Stimulated activated CD4-positive, alpha-beta T cell treated with anti-CD3 and anti-CD28 coated beads, Interleukin-15, amount 100 ng/mL, for 24 hours (primary cell): ENCODE results near the gene MCTP1.

Source experiments
- DNase-seq: peaks from one replicate; pipeline ENCODE4 v3.0.0-alpha.2; 2020

Gene MCTP1

DNA sequence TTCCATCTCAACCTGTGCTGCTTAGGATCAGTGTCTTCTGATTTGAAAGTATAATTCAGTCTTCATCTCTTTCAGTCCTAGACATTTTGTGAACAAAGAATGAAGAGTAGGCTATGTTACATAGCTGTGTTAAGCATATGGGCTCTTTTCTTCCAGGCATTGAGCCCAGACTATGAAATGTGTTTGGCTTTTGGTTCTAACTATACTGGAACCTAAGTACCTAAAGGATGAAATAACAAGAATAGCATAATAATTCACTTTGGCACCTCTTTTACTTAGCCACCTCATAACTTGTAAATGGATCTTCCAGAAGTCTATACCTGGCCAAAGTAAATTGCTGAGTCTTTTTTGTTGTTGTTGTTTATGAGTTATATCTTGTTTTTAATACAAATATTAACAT lies 595.0 kb downstream of the MCTP1 start:
- no peak for DNase-seq

DNA sequence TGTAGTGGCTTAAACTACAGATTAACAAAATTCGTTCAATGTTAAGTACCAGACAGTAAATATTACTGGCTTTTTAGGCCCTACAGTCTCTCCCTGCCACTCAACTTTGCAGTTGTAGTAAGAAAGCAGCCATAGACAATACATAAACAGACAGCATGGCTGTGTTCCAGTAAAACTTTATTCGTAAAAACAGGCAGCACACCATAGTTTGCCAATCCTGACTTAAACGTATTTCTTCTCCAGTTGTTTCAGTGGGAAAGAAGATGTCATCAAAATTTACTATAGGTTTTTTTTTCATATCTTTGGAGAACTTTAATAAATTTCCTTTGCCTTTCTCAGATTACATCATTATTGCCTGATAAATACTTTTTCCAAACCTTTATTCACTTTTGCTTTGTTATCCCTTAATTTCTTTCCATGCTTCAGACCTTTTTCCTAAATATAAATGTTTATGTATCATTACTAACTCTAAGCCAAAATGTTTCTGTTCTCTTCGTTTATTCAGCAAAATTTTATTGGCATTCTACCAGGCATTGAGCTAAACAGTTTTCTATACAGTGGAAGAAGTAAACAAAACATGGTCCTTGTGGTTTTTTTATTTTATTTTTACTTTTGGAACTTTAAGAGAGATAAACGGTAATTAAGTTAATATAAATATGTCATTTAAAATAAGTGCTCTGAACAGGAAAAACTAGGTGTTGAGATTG lies 601.9 kb downstream of the MCTP1 start:
- DNase-seq: no peak

DNA sequence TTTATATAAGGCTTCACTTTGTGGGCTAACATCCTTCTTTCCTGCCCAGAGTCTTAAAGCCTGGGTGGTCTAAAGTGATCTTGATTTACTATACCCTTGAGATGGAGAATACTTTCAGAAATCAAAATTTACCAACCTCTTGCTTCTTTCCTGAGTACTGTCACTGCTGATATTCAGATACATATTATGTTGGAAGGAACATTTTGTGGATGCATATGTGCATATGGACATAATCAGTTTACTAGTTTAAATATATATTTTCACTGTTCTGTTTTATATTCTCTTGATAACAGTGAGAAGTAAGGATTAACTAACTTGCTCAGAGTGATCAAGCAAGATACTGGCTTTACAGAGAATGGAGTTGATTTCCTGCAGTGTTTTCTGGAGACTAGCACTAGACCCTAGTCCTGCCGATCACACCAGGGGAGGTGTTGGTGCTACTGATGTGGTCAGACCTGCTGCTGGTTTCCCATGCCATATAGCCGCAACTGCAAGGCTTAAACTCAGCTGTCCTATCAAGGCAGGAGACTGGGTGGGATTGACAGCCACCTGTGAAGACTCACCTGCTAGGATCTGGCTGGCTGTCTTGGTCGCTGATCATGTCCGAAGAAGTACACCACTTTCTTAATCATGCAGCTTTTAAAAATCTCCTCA lies 608.8 kb downstream of the MCTP1 start:
- no peak for DNase-seq

DNA sequence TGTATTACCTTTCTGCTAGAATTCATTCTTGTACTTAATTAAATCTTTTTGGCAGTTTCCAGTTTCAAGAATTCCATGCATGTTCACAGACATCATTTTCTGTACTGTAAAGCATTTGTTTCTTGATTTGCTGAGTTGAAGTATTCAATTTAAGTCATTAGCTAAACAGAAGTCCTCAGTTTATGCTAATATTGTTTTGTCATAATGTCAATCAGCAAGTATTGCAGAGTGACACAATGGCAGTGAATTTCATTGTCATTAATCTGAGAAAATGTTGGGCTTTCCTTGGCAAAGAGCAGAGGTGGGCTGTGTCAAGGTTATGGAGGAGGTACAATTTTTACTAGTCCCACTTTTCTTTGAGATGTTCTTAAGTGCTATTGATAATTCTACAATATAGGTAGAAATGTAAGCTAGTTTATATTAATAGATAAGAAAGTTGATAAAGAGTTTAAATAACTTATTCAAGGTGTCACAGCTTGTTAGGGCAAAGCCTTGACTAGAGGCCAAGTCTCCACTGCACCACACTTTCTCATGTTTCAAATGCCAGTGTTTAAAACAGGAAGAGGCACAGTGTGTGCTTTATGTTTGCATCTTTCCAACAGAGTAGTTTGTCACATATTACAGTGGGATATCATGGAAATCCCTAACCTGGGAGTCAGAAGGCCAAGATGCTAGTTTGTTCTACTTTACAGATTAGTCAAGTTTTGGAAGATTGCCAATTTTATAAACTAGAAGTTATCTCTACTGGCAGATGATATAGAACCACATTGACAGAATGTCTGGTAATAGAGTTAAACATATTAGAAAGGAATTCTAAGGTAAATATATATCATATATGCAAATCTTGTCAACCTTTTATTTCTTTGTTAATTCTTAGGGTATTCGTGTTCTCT lies 610.2 kb downstream of the MCTP1 start:
- DNase-seq: no peak

DNA sequence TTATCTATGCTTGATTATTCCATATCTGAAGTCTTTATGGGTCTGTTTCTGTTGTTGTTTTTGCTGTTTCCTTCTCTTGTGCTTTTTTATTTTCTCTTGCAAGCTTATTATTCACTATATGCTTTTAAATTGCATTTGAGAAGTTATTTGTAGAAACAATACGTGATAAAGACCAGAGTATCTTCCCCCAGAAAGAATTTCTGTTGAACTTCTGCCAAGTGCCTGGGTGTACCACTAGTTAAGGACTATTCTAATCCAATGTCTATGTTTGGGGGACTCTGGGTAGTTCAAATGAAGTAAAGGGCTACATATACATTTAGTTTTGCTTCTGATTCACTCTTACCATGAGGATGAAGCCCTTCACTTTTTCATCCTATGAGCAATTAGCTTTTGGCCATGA lies 612.1 kb downstream of the MCTP1 start:
- DNase-seq: no peak

DNA sequence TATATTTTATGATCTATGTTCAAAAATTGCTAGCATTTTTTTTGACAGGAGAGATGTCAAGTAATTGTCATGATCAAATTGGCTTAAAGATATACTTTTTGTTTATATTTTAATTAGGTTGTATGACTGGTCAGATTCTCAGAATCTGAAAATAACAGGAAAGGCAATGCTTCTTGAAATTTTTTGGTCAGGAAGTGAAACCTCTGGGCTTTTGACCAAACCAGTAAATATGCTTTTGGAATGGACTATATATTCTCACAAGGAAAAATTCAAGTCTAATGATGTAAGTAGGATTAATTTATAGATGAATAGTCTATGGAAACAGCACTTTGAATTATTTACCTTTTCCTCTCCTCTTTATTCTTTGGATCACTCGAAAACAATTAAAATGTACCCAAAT lies 614.2 kb downstream of the MCTP1 start:
- no peak for DNase-seq

DNA sequence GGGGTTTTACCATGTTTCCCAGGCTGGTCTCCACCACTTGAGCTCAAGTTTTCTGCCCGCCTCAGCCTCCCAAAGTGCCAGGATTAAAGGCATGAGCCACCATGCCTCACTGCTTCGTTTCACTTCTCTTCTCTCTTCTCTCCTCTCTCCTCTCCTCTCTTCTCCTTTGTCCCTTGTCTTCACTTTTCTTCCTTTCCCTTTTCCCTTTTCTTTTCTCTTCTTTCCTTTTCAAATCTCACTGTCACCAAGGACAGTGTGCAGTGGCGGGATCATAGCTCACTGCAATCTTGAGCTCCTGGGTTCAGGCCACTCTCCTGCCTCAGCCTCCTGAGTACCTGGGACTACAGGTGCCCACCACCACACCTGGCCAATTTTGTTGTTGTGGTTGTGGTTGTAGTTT lies 617.0 kb downstream of the MCTP1 start:
- DNase-seq: no peak

DNA sequence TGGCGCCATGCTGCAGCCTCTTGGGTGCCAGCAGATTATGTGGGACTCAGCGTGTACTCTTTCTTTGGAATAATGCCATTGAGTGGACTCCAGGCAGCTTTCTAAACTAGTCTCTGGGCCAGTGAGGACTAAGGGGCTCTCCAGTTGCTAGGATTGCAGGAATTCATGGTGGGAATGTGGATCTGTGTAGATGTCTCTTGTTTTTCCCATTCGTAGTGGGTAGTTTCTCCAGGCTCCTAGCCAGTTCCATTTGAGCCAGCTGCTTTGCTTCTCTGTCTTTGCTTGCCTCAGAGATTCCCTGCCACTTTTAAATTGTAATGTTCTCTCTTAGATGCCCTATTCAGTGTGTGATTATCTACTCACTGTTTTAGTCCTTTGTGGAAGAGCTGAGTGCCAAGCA lies 623.8 kb downstream of the MCTP1 start:
- no peak for DNase-seq

DNA sequence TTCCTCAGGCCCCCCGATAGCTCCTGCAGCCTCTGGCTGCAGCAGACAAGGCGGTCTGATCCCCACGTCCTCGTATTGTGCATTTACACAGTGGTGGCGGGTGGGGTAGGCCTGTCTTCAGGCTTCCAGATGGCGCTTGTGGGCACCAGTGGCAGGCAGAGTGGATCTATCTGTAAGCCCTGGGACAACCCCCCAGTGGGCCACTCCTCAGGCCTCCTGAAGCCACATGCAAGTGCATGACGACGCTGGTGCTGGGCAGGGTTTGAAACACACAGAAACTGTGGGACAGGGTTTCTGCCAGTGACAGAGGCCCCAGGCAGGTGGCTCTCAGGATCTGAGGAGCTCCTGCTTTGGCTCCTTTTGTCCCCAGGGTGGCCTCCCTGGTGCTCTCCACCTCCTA lies 624.4 kb downstream of the MCTP1 start:
- no peak for DNase-seq

DNA sequence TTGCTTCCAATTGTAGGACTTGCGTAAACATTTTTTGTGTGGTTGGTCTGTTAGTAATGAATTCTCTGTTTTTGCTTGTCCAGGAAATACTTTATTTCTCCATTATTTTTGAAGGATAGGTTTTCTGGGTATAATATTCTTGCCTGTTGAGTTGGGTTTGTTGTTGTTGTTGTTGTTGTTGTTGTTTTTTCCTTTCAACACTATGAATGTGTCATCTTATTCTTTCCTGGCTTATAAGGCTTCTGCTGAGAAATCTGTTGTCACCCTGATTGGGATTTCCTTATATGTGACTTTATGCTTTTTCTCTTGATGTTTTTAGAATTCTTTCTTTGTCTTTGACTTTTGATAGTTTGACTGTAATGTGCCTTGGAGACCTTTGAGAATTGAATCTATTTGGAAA lies 626.6 kb downstream of the MCTP1 start:
- no peak for DNase-seq
